Left cardiac atrium (tissue), 4 donors: ENCODE data around the gene FYB1. TPM values are rescaled to one million over a fixed set of nuclear protein-coding genes. Genes with fewer than 3 reads are reported as not detected.

Experiments
- ATAC-seq, 2 donors: fragments of 200-7000 bp; cut with Tn5 transposase; one replicate each; pipeline ENCODE4 v1.9.1; 2020; ENCODE audit warnings: mild to moderate bottlenecking in 2 of 2, moderate library complexity in 2 of 2
- DNase-seq: peaks from one replicate; pipeline ENCODE4 v3.0.0-alpha.2; 2020
- intact Hi-C, 2 donors: fragments of 100-400 bp; cut with DNase I; formaldehyde crosslinking; loops; one replicate each; pipeline versions ENCODE4 v1.14.1 to v1.15.1; 2022 to 2023
- total RNA-seq, 2 donors: library from RNA; stranded (reverse); fragmentation: NEBNext Ultra II Directional; extraction: Animal tissue kit (Norgen Biotek cat#: 25700); gene quantifications; one replicate each; pipeline ENCODE4 v1.2.1, GENCODE V29; 2021
- donor health status: DM: no; HTN: yes; CAD: no.
- donor health status: DM: no; HTN: yes; CAD: no; lungs with severe emphysema.
- donor health status: DM: yes; HTN: yes; CAD: no.
- donor health status: Dilated cardiomyopathy.

The FYB1 gene
- total RNA-seq, 2 donors from 2014 or later = 5.0 to 13.4 TPM

- ATAC-seq (no peak), DNase-seq (no peak)
- intact Hi-C loops = no loop called here
Measured at GRCh38 chr5:39146831-39147540, 72.4 kb downstream of the FYB1 start.

- no peak for ATAC-seq
- intact Hi-C loops = no loop called here
Measured at GRCh38 chr5:39143151-39143860, 76.1 kb downstream of the FYB1 start.

GRCh38 chr5:39140558-39141168 lies 78.7 kb downstream of the FYB1 start:
- intact Hi-C loops = no loop called here
- no peak for DNase-seq

More at GRCh38 chr5:39143151-39143860, 76.1 kb downstream of the FYB1 start:
- DNase-seq = no peak

GRCh38 chr5:39138892-39139291 lies 80.5 kb downstream of the FYB1 start:
- intact Hi-C loops = no loop called here
- ATAC-seq (peak in 1 of 2 donors; percentile 26), DNase-seq (no peak)

More at GRCh38 chr5:39140558-39141168, 78.7 kb downstream of the FYB1 start:
- no peak for ATAC-seq

- intact Hi-C loops = no loop called here
- ATAC-seq (no peak), DNase-seq (no peak)
Measured at GRCh38 chr5:39137819-39138451, 81.4 kb downstream of the FYB1 start.

- intact Hi-C loops = no loop called here
- DNase-seq (no peak), ATAC-seq (no peak)
Measured at GRCh38 chr5:39137391-39137790, 82.0 kb downstream of the FYB1 start.

GRCh38 chr5:39132792-39133191 lies 86.6 kb downstream of the FYB1 start:
- DNase-seq (no peak), ATAC-seq (no peak)
- intact Hi-C loops = no loop called here

- no peak for DNase-seq
- no peak for ATAC-seq
- intact Hi-C loops = no loop called here
Measured at GRCh38 chr5:39132128-39132447, 87.3 kb downstream of the FYB1 start.

- no peak for DNase-seq
- ATAC-seq = no peak
- intact Hi-C loops = no loop called here
Measured at GRCh38 chr5:39131210-39132127, 87.9 kb downstream of the FYB1 start.

GRCh38 chr5:39130716-39131115 lies 88.6 kb downstream of the FYB1 start:
- intact Hi-C loops = no loop called here
- no peak for DNase-seq
- ATAC-seq = no peak

GRCh38 chr5:39121922-39122321 lies 97.4 kb downstream of the FYB1 start:
- DNase-seq = no peak
- intact Hi-C loops = no loop called here
- no peak for ATAC-seq

GRCh38 chr5:39121315-39121714 lies 98.0 kb downstream of the FYB1 start:
- ATAC-seq (no peak), DNase-seq (no peak)
- intact Hi-C loops = no loop called here

GRCh38 chr5:39120052-39120420 lies 99.3 kb downstream of the FYB1 start:
- intact Hi-C loops = no loop called here
- no peak for ATAC-seq
- no peak for DNase-seq

GRCh38 chr5:39119404-39120051 lies 99.8 kb downstream of the FYB1 start:
- DNase-seq (no peak), ATAC-seq (no peak)
- intact Hi-C loops = no loop called here

GRCh38 chr5:39118638-39119037 lies 100.7 kb downstream of the FYB1 start:
- intact Hi-C loops = no loop called here
- DNase-seq (no peak), ATAC-seq (no peak)

- DNase-seq (no peak), ATAC-seq (no peak)
- intact Hi-C loops = no loop called here
Measured at GRCh38 chr5:39117401-39117800, 102.0 kb downstream of the FYB1 start.

GRCh38 chr5:39116344-39117170 lies 102.8 kb downstream of the FYB1 start:
- ATAC-seq = no peak
- DNase-seq = no peak
- intact Hi-C loops = no loop called here
